Peyer's patch (tissue), 4 donors: ENCODE data around the gene DMD. TPM values are rescaled to one million over a fixed set of nuclear protein-coding genes. Genes with fewer than 3 reads are reported as not detected.

ENCODE experiments used
- DNase-seq, 3 donors: peaks; one replicate each; pipeline ENCODE4 v3.0.0-alpha.2; 2017 to 2019
- H3K27ac ChIP-seq, 4 donors: fragments of 200-600 bp; sonication (generic); one replicate each; pipeline ENCODE4 v1.5.1; 2016 to 2019
- H3K27me3 ChIP-seq, 2 donors: fragments of 200-600 bp; sonication (generic); one replicate each; pipeline ENCODE4 v1.5.1; 2019
- H3K36me3 ChIP-seq, 3 donors: fragments of 200-600 bp; sonication (generic); one replicate each; pipeline ENCODE4 v1.5.1; 2016 to 2019
- H3K4me1 ChIP-seq, 4 donors: fragments of 200-600 bp; sonication (generic); one replicate each; pipeline ENCODE4 v1.5.1; 2016 to 2019
- H3K4me3 ChIP-seq, 4 donors: fragments of 200-600 bp; sonication (generic); 1 replicate in 3 of 4; 2 replicates in 1 of 4; pipeline ENCODE4 v1.5.1; 2016 to 2019; ENCODE audit warnings: mild to moderate bottlenecking in 1 of 4
- H3K9me3 ChIP-seq, 4 donors: fragments of 200-600 bp; sonication (generic); one replicate each; pipeline ENCODE4 v1.5.1; 2016 to 2019; ENCODE audit warnings: mild to moderate bottlenecking in 1 of 4
- CTCF ChIP-seq, 6 experiments: fragments of 450-650 bp in 4 of 6; fragments of 200-600 bp in 2 of 6; sonication (generic) in 1 of 6; IDR thresholded peaks; one replicate each; pipeline ENCODE4 v1.5.1; 2017 to 2019; ENCODE audit warnings: antibody characterized with exemption in 6 of 6, mild to moderate bottlenecking in 3 of 6, moderate library complexity in 1 of 6
- POLR2A ChIP-seq, 2 donors: fragments of 450-650 bp; IDR thresholded peaks; one replicate each; pipeline ENCODE4 v1.5.1; 2017; ENCODE audit warnings: antibody characterized with exemption in 2 of 2, mild to moderate bottlenecking in 2 of 2, moderate library complexity in 2 of 2
- total RNA-seq, 4 donors: library from RNA; depleted of rRNA; stranded (reverse); fragments of >200 nt; gene quantifications; one replicate each; pipeline ENCODE4 v1.1.0, GENCODE V29; 2016

DMD gene
- total RNA-seq, 4 donors from 2014 or later, result 15.8 to 109 (median 19.1) TPM

- H3K4me3 ChIP-seq, result no peak overlapping the region
- H3K27me3 ChIP-seq, result no peaks in the 10 kb centered on the region
- no peaks in the 10 kb centered on the region for H3K36me3 ChIP-seq
- H3K9me3 ChIP-seq, result no peaks in the 10 kb centered on the region
- no peak for TF ChIP-seq CTCF (IDR thresholded peaks at IDR 0.05)
- no peak for TF ChIP-seq POLR2A (IDR thresholded peaks at IDR 0.05)
- no peak for DNase-seq
- no peak overlapping the region for H3K27ac ChIP-seq
- no peaks in the 10 kb centered on the region for H3K4me1 ChIP-seq
These were observed 1034.8 kb downstream of the DMD start for GRCh38 chrX:32176510-32176909.

GRCh38 chrX:32170481-32170880 lies 1040.9 kb downstream of the DMD start:
- TF ChIP-seq CTCF (IDR thresholded peaks at IDR 0.05) (no peak), POLR2A (IDR thresholded peaks at IDR 0.05) (no peak)
- H3K27me3 ChIP-seq, result no peaks in the 10 kb centered on the region
- H3K36me3 ChIP-seq, result no peaks in the 10 kb centered on the region
- no peak overlapping the region for H3K4me3 ChIP-seq
- no peaks in the 10 kb centered on the region for H3K9me3 ChIP-seq
- H3K27ac ChIP-seq, result no peak overlapping the region
- no peak for DNase-seq
- no peaks in the 10 kb centered on the region for H3K4me1 ChIP-seq

- H3K36me3 ChIP-seq, result no peaks in the 10 kb centered on the region
- DNase-seq, result no peak
- TF ChIP-seq CTCF (IDR thresholded peaks at IDR 0.05) (no peak), POLR2A (IDR thresholded peaks at IDR 0.05) (no peak)
- H3K27ac ChIP-seq, result no peak overlapping the region
- no peaks in the 10 kb centered on the region for H3K27me3 ChIP-seq
- H3K4me3 ChIP-seq, result no peak overlapping the region
- H3K9me3 ChIP-seq, result no peaks in the 10 kb centered on the region
- H3K4me1 ChIP-seq, result no peaks in the 10 kb centered on the region
These were observed 1056.2 kb downstream of the DMD start for GRCh38 chrX:32155044-32155638.

- no peaks in the 10 kb centered on the region for H3K9me3 ChIP-seq
- no peaks in the 10 kb centered on the region for H3K27me3 ChIP-seq
- H3K36me3 ChIP-seq, result no peaks in the 10 kb centered on the region
- no peak overlapping the region for H3K27ac ChIP-seq
- no peaks in the 10 kb centered on the region for H3K4me1 ChIP-seq
- no peak overlapping the region for H3K4me3 ChIP-seq
- TF ChIP-seq POLR2A (IDR thresholded peaks at IDR 0.05), result no peak
- no peak for TF ChIP-seq CTCF (IDR thresholded peaks at IDR 0.05)
- no peak for DNase-seq
These were observed 1057.8 kb downstream of the DMD start for GRCh38 chrX:32153585-32153984.

- Histone ChIP-seq H3K4me1 (no peaks in the 10 kb centered on the region), H3K27ac (no peak overlapping the region), H3K9me3 (no peaks in the 10 kb centered on the region), H3K27me3 (no peaks in the 10 kb centered on the region), H3K4me3 (no peak overlapping the region), H3K36me3 (no peaks in the 10 kb centered on the region)
- no peak for DNase-seq
- TF ChIP-seq POLR2A (IDR thresholded peaks at IDR 0.05), result no peak
- no peak for TF ChIP-seq CTCF (IDR thresholded peaks at IDR 0.05)
These were observed 1061.2 kb downstream of the DMD start for GRCh38 chrX:32150141-32150540.

- H3K27me3 ChIP-seq, result no peaks in the 10 kb centered on the region
- H3K9me3 ChIP-seq, result no peaks in the 10 kb centered on the region
- no peaks in the 10 kb centered on the region for H3K4me1 ChIP-seq
- no peak for DNase-seq
- no peak for TF ChIP-seq CTCF (IDR thresholded peaks at IDR 0.05)
- TF ChIP-seq POLR2A (IDR thresholded peaks at IDR 0.05), result no peak
- no peaks in the 10 kb centered on the region for H3K36me3 ChIP-seq
- H3K4me3 ChIP-seq, result no peak overlapping the region
- H3K27ac ChIP-seq, result no peak overlapping the region
These were observed 1069.5 kb downstream of the DMD start for GRCh38 chrX:32141841-32142240.
